Neural cell (in vitro differentiated cells): ENCODE data around the gene RASL11A. TPM values are rescaled to one million over a fixed set of nuclear protein-coding genes. Genes with fewer than 3 reads are reported as not detected.

Source experiments
- polyA plus RNA-seq: library from polyadenylated mRNA; depleted of rRNA; stranded (reverse); fragments of >200 nt; gene quantifications from 2 replicates; pipeline ENCODE4 v1.2.3, GENCODE V29; 2014
- small RNA-seq, 3 experiments: library from RNA; depleted of rRNA; stranded (forward); fragments of <200 nt; gene quantifications; one replicate each; pipeline ENCODE3, GENCODE V24; 2012

The RASL11A gene
- polyA plus RNA-seq, 1 donor from 2014 or later = 1.7 TPM

Small RNA genes within 50 kb of the gene (small RNA-seq; reads per million reads assigned to genes)
- gene SNORA27 = 0 reads per million in 3 experiments
- 0 reads per million in 3 experiments for gene SNORD102

Other genes with a start within 250 kb of the RASL11A start
- gene USP12, start 99.0 kb upstream of the RASL11A start, polyA plus RNA-seq = 22.1 and 26.2 TPM in 2 replicates
- 1,224 and 1,536 TPM in 2 replicates for gene RPL21, start 19.3 kb upstream of the RASL11A start, polyA plus RNA-seq
- 104 and 111 TPM in 2 replicates for gene GTF3A, start 153.8 kb downstream of the RASL11A start, polyA plus RNA-seq
- gene MTIF3, start 179.7 kb downstream of the RASL11A start, polyA plus RNA-seq = 66.5 and 68.8 TPM in 2 replicates